Kidney (tissue), 14 donors: ENCODE results near the gene BAD. TPM values are rescaled to one million over a fixed set of nuclear protein-coding genes. Genes with fewer than 3 reads are reported as not detected.
A peak's percentile ranks its signal among the peaks of the same experiment; 100 is the strongest.

Experiments used
- DNase-seq, 5 donors: peaks; one replicate each; pipeline ENCODE4 v3.0.0-alpha.2; 2013 to 2020
- FAIRE-seq: peaks from 2 replicates; lab custom pipeline; 2012; peaks lifted over from hg19 to GRCh38; lab: Jason Lieb, UNC
- H3K27ac ChIP-seq, 2 donors: one replicate each; pipeline ENCODE4 v1.7.0; 2013; ENCODE audit warnings: low read depth in 2 of 2, low read length in 2 of 2, inconsistent platforms in 1 of 2
- H3K27me3 ChIP-seq: one replicate; pipeline ENCODE4 v1.7.1; 2013; ENCODE audit warnings: low read length, inconsistent platforms; ENCODE audit not compliant: control insufficient read depth, insufficient read depth
- H3K36me3 ChIP-seq, 3 donors: one replicate each; pipeline versions ENCODE4 v1.7.0 to v1.7.1; 2013; ENCODE audit warnings: low read length in 3 of 3, control low read depth in 1 of 3, inconsistent platforms in 1 of 3; ENCODE audit not compliant: insufficient read depth in 3 of 3, control insufficient read depth in 2 of 3
- H3K4me1 ChIP-seq, 3 donors: one replicate each; pipeline versions ENCODE4 v1.7.0 to v1.7.1; 2013; ENCODE audit warnings: low read length in 3 of 3, inconsistent platforms in 1 of 3, low read depth in 1 of 3; ENCODE audit not compliant: control insufficient read depth in 2 of 3, insufficient read depth in 2 of 3
- H3K4me3 ChIP-seq, 3 donors: one replicate each; pipeline versions ENCODE4 v1.7.0 to v1.8.1; 2013; ENCODE audit warnings: low read length in 3 of 3, control low read depth in 1 of 3, inconsistent platforms in 1 of 3
- H3K9ac ChIP-seq, 3 donors: one replicate each; pipeline versions ENCODE4 v1.7.0 to v1.7.1; 2013; ENCODE audit warnings: low read length in 3 of 3, control low read depth in 1 of 3, inconsistent platforms in 1 of 3
- H3K9me3 ChIP-seq, 3 donors: one replicate each; pipeline versions ENCODE4 v1.7.0 to v1.7.1; 2013; ENCODE audit warnings: low read length in 3 of 3, control low read depth in 1 of 3, inconsistent platforms in 1 of 3; ENCODE audit not compliant: control insufficient read depth in 2 of 3, insufficient read depth in 1 of 3
- intact Hi-C: fragments of 100-400 bp; cut with DNase I; formaldehyde crosslinking; loops from one replicate; pipeline ENCODE4 v1.11.1; 2022
- polyA plus RNA-seq: library from polyadenylated mRNA; stranded (reverse); fragments of 350-450 nt; fragmentation: Illumina TruSeq; extraction: RNeasy Lipid Tissue Mini Kit (QIAGEN cat#74804); gene quantifications from one replicate; pipeline ENCODE4 v1.2.3, GENCODE V29; 2014; ENCODE audit warnings: low read depth, low replicate concordance; ENCODE audit not compliant: insufficient read depth
- total RNA-seq: library from RNA; stranded (reverse); fragmentation: NEBNext Ultra II Directional; extraction: Animal tissue kit (Norgen Biotek cat#: 25700); gene quantifications from one replicate; pipeline ENCODE4 v1.2.1, GENCODE V29; 2021
- TF ChIP-seq, protein P1 (sequence below): IDR thresholded peaks from 3 replicates; pipeline ENCODE4 v1.5.1; 2012; ENCODE audit warnings: mild to moderate bottlenecking, moderate library complexity, borderline replicate concordance; ENCODE audit not compliant: insufficient read depth; ENCODE audit errors: extremely low read depth
- donor health status: control.
- donor health status: control.
- donor health status: control.
- donor health status: control.
- donor health status: control.
- donor health status: DM: yes; HTN: yes; CAD: no.
- donor health status: Normal renal cell carcinoma (clear cell type).

BAD gene
- total and polyA plus RNA-seq, 2 donors from 2014 or later, result 59.8 to 157 TPM

DNA sequence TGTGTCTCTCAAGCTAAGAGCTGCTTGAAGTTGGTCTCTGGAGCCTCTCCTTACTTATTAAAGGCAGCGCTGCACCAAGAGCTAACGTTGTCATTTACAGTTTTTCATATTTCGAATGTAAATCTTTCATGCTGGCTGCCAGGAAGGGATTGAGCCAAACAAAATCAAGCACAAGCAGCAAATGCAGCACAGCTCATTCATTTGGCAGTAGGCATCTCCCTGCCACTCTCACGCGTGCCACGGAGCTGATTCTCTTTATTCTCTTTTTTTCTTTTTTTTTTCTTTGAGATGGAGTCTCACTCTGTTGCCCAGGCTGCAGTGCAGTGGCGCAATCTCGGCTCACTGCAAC lies 51.5 kb downstream of the BAD start:
- H3K27ac ChIP-seq, result peak overlapping the region in 1 of 2 donors; percentile 22
- TF ChIP-seq, protein P1, sequence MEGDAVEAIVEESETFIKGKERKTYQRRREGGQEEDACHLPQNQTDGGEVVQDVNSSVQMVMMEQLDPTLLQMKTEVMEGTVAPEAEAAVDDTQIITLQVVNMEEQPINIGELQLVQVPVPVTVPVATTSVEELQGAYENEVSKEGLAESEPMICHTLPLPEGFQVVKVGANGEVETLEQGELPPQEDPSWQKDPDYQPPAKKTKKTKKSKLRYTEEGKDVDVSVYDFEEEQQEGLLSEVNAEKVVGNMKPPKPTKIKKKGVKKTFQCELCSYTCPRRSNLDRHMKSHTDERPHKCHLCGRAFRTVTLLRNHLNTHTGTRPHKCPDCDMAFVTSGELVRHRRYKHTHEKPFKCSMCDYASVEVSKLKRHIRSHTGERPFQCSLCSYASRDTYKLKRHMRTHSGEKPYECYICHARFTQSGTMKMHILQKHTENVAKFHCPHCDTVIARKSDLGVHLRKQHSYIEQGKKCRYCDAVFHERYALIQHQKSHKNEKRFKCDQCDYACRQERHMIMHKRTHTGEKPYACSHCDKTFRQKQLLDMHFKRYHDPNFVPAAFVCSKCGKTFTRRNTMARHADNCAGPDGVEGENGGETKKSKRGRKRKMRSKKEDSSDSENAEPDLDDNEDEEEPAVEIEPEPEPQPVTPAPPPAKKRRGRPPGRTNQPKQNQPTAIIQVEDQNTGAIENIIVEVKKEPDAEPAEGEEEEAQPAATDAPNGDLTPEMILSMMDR, result no peak
- H3K4me1 ChIP-seq, result peaks cover 0 to 29% (median 27%) of the 10 kb centered on the region in 3 donors
- peaks cover 0 to 4% (median 1%) of the 10 kb centered on the region in 3 donors for H3K36me3 ChIP-seq
- H3K27me3 ChIP-seq, result no peaks in the 10 kb centered on the region
- H3K4me3 ChIP-seq, result no peak overlapping the region
- intact Hi-C loops, result no loop called here
- DNase-seq (no peak), FAIRE-seq (no peak)
- no peak overlapping the region for H3K9ac ChIP-seq
- H3K9me3 ChIP-seq, result no peaks in the 10 kb centered on the region

DNA sequence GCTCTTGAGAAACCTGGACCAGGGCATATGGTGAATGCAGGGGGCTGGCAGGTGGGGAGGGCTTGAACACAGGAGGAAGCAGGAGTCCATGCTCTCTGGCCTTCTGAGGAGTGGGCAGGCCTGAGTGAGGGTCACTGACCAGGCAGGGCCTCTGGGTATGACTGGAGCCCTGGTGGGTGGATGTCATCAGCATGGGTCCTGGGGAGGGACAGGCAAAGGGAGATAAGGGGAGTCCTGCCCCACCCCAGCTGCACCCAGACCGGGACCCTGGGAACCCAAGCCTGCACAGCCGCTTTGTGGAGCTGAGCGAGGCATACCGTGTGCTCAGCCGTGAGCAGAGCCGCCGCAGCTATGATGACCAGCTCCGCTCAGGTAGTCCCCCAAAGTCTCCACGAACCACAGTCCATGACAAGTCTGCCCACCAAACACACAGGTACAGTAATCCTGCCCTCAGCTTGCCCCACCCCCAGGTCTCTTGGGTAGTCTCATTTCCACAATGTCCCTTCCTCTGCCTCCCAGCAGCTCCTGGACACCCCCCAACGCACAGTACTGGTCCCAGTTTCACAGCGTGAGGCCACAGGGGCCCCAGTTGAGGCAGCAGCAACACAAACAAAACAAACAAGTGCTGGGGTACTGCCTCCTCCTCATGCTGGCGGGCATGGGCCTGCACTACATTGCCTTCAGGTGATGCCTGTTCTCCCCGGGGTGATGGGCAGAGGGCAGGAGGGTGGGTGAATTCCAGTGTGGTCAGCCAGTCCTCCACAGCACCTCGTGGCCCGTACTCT lies 52.1 kb downstream of the BAD start:
- no peaks in the 10 kb centered on the region for H3K36me3 ChIP-seq
- H3K4me1 ChIP-seq, result peaks cover 0 to 32% (median 26%) of the 10 kb centered on the region in 3 donors
- H3K4me3 ChIP-seq, result no peak overlapping the region
- peak in 1 of 5 donors; percentile 73 for DNase-seq
- H3K27ac ChIP-seq, result peak overlapping the region in 1 of 2 donors; percentile 22
- TF ChIP-seq, protein P1, result no peak
- no peak for FAIRE-seq
- no peak overlapping the region for H3K9ac ChIP-seq
- no peaks in the 10 kb centered on the region for H3K27me3 ChIP-seq
- intact Hi-C loops, result no loop called here
- no peaks in the 10 kb centered on the region for H3K9me3 ChIP-seq

DNA sequence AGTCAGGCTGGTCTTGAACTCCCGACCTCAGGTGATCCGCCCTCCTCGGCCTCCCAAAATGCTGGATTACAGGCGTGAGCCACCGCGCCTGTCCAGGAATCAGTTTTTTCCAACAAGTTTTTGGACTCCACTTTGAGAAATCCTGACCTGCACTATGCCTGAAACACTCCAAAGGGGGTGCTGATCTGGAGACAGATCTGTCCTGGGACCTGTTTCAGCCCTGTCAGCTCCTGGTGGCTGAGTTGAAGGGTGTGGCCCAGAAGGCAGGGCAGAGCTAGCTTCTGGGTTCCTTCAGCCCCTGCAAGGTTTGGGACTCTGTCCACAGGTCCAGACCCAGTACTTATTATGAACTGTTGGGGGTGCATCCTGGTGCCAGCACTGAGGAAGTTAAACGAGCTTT lies 52.9 kb downstream of the BAD start:
- H3K9ac ChIP-seq, result no peak overlapping the region
- peaks cover 0 to 40% (median 34%) of the 10 kb centered on the region in 3 donors for H3K4me1 ChIP-seq
- H3K27me3 ChIP-seq, result no peaks in the 10 kb centered on the region
- FAIRE-seq (no peak), DNase-seq (no peak)
- no peak overlapping the region for H3K27ac ChIP-seq
- intact Hi-C loops, result no loop called here
- H3K4me3 ChIP-seq, result no peak overlapping the region
- H3K36me3 ChIP-seq, result no peaks in the 10 kb centered on the region
- TF ChIP-seq, protein P1, result no peak
- no peaks in the 10 kb centered on the region for H3K9me3 ChIP-seq
